ENCODE results near the gene PLOD1. TPM values are rescaled to one million over a fixed set of nuclear protein-coding genes. Genes with fewer than 3 reads are reported as not detected.

The PLOD1 gene
- total RNA-seq = 10 to 100 TPM in 4 of 5 donors, 1 to 10 TPM in 1; 8.2 to 56.2 (median 39.4) TPM
- 10 to 100 TPM in 2 of 3 donors, 1 to 10 TPM in 1; 9.8 to 39.5 (median 31.1) TPM for polyA plus RNA-seq
- long read RNA-seq, donor 1, partial matches to known transcripts = 0 of 5 reads
- long read RNA-seq, donor 1, other reads (novel, unspliced or antisense) = 0 of 5 reads
- long read RNA-seq, donor 2, transcript PLOD1-201 (19 exons, 2,940 nt) = major isoform, 16 of 23 reads
- long read RNA-seq, donor 2, partial matches to known transcripts = 7 of 23 reads
- long read RNA-seq, donor 2, other reads (novel, unspliced or antisense) = 0 of 23 reads
- long read RNA-seq, donor 3, transcript PLOD1-201 (19 exons, 2,940 nt) = major isoform, 9 of 16 reads
- long read RNA-seq, donor 3, partial matches to known transcripts = 6 of 16 reads
- long read RNA-seq, donor 3, other reads (novel, unspliced or antisense) = 0 of 16 reads
- long read RNA-seq, donor 4, partial matches to known transcripts = 0 of 1 reads
- long read RNA-seq, donor 4, other reads (novel, unspliced or antisense) = 0 of 1 reads
- long read RNA-seq, donor 5, transcript PLOD1-201 (19 exons, 2,940 nt) = major isoform, 16 of 71 reads
- long read RNA-seq, donor 5, partial matches to known transcripts = 53 of 71 reads
- long read RNA-seq, donor 5, other reads (novel, unspliced or antisense) = 0 of 71 reads
- long read RNA-seq, donor 6 = 0 reads
- long read RNA-seq, donor 7, transcript PLOD1-201 (19 exons, 2,940 nt) = major isoform, 11 of 65 reads
- long read RNA-seq, donor 7, partial matches to known transcripts = 53 of 65 reads
- long read RNA-seq, donor 7, other reads (novel, unspliced or antisense) = 0 of 65 reads
- long read RNA-seq, donor 8, transcript PLOD1-201 (19 exons, 2,940 nt) = major isoform, 13 of 40 reads
- long read RNA-seq, donor 8, partial matches to known transcripts = 27 of 40 reads
- long read RNA-seq, donor 8, other reads (novel, unspliced or antisense) = 0 of 40 reads
- long read RNA-seq, donor 9, transcript PLOD1-201 (19 exons, 2,940 nt) = major isoform, 5 of 47 reads
- long read RNA-seq, donor 9, partial matches to known transcripts = 42 of 47 reads
- long read RNA-seq, donor 9, other reads (novel, unspliced or antisense) = 0 of 47 reads
- long read RNA-seq, donor 10, transcript PLOD1-201 (19 exons, 2,940 nt) = major isoform, 6 of 6 reads
- long read RNA-seq, donor 10, partial matches to known transcripts = 0 of 6 reads
- long read RNA-seq, donor 10, other reads (novel, unspliced or antisense) = 0 of 6 reads

GRCh38 chr1:11934302-11935056 is at the start of gene PLOD1:
TSS of gene PLOD1 (plus strand) at chr1:11934717. CDS start at chr1:11934780, 63 bp downstream.
- Histone ChIP-seq H3K4me1 (peaks cover 19 to 72% (median 51%) of the 10 kb centered on the region in 4 donors), H3K4me3 (peak within 1 kb of the TSS; percentile 63 to 76 (median 70)), H3K27me3 (no peaks in the 10 kb centered on the region), H3K27ac (peak within 1 kb of the TSS; percentile 81 to 91 (median 89)), H3K9me3 (no peaks in the 10 kb centered on the region), H3K36me3 (peaks cover 0 to 12% (median 6%) of the 10 kb centered on the region in 4 donors)
- no peak for TF ChIP-seq EP300 (IDR thresholded peaks at IDR 0.05)
- peak in 2 of 3 donors; percentile 59 to 73 for TF ChIP-seq POLR2AphosphoS5 (IDR thresholded peaks at IDR 0.05)
- no peak for TF ChIP-seq CTCF (IDR thresholded peaks at IDR 0.05)
- TF ChIP-seq POLR2A (IDR thresholded peaks at IDR 0.05) = peak in 1 of 4 donors; percentile 47
- DNase-seq = peak; percentile 88 to 96
- intact Hi-C loops (cut with DNase I; ENCODE audit: low total_unique reads) = no loop called here
- WGBS, 5 donors = 0 to 3% (median 1%) methylated on average over 36 to 55 of the region's 55 CpGs

GRCh38 chr1:11885916-11886315 is 48.6 kb upstream of the PLOD1 start:
- H3K27me3 ChIP-seq = peaks cover 0 to 15% (median 0%) of the 10 kb centered on the region in 3 donors
- TF ChIP-seq EP300 (IDR thresholded peaks at IDR 0.05) (no peak), POLR2A (IDR thresholded peaks at IDR 0.05) (no peak), CTCF (IDR thresholded peaks at IDR 0.05) (no peak), POLR2AphosphoS5 (IDR thresholded peaks at IDR 0.05) (no peak)
- no peak overlapping the region for H3K4me3 ChIP-seq
- no peaks in the 10 kb centered on the region for H3K36me3 ChIP-seq
- H3K27ac ChIP-seq = no peak overlapping the region
- DNase-seq = no peak
- no peaks in the 10 kb centered on the region for H3K9me3 ChIP-seq
- H3K4me1 ChIP-seq = peaks cover 0 to 15% (median 5%) of the 10 kb centered on the region in 4 donors
- WGBS, 5 donors = 63 to 76% (median 69%) methylated on average over 4 to 6 of the region's 6 CpGs
- intact Hi-C loops (cut with DNase I; ENCODE audit: low total_unique reads) = no loop called here

GRCh38 chr1:11886986-11887665 is 47.4 kb upstream of the PLOD1 start:
- peak in 1 of 2 donors; percentile 44 for DNase-seq
- Histone ChIP-seq H3K36me3 (no peaks in the 10 kb centered on the region), H3K9me3 (no peaks in the 10 kb centered on the region), H3K4me3 (no peak overlapping the region), H3K27ac (no peak overlapping the region), H3K27me3 (peaks cover 0 to 21% (median 0%) of the 10 kb centered on the region in 3 donors), H3K4me1 (peaks cover 0 to 9% (median 3%) of the 10 kb centered on the region in 4 donors)
- intact Hi-C loops (cut with DNase I; ENCODE audit: low total_unique reads) = no loop called here
- 74 to 88% (median 85%) methylated on average over 19 of the region's 19 CpGs for WGBS, 5 donors
- no peak for TF ChIP-seq CTCF (IDR thresholded peaks at IDR 0.05)
- TF ChIP-seq POLR2AphosphoS5 (IDR thresholded peaks at IDR 0.05) = no peak
- no peak for TF ChIP-seq EP300 (IDR thresholded peaks at IDR 0.05)
- TF ChIP-seq POLR2A (IDR thresholded peaks at IDR 0.05) = no peak
